ENCODE measurements around the gene OR5AN1. TPM values are rescaled to one million over a fixed set of nuclear protein-coding genes. Genes with fewer than 3 reads are reported as not detected.
"Not testable (repeated sequence)": the region's sequence is repeated elsewhere in the genome, so short reads cannot be mapped to it uniquely, and the experiment has no call there.

The OR5AN1 gene, protein sequence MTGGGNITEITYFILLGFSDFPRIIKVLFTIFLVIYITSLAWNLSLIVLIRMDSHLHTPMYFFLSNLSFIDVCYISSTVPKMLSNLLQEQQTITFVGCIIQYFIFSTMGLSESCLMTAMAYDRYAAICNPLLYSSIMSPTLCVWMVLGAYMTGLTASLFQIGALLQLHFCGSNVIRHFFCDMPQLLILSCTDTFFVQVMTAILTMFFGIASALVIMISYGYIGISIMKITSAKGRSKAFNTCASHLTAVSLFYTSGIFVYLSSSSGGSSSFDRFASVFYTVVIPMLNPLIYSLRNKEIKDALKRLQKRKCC
- total RNA-seq (not detected), polyA plus RNA-seq (not detected)
- long read RNA-seq, donor 1: 0 reads
- long read RNA-seq, donor 2: 0 reads
- long read RNA-seq, donor 3: 0 reads

DNA sequence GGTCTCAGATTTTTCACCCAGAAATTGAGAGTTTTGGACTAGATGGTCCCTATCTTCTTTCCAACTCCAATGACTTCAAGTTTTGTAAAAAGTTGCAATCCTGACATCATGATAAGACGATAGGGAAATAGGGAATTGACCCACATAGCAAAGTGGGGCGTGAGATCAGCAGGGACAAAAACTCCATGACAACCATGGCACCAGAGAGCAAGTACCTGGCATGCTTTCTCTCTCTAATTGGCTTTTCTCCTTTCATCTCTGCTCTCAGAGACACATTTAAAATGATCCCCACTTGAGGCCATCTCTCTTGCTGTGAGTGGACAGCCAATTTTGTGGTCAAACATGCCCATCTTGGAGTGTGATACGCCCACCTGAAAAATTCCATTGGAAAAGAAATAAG, at the start of gene OR5AN1:
Gene OR5AN1 (plus strand): TSS at position 301 of the 400 bp plus-strand sequence. CDS start 5,564 bp downstream, outside the sequence.
- Histone ChIP-seq H3K27me3 (no peaks in the 10 kb centered on the region), H3K27ac (no peak within 1 kb of the TSS), H3K9me3 (no peaks in the 10 kb centered on the region), H3K36me3 (no peaks in the 10 kb centered on the region), H3K4me3 (no peak within 1 kb of the TSS), H3K4me1 (ENCODE audit: insufficient read depth) (no peaks in the 10 kb centered on the region)
- TF ChIP-seq EP300 (IDR thresholded peaks at IDR 0.05): no peak
- no peak for TF ChIP-seq POLR2A (IDR thresholded peaks at IDR 0.05)
- no peak for TF ChIP-seq CTCF (IDR thresholded peaks at IDR 0.05)
- WGBS, 3 donors: 68 to 79% (median 76%) methylated on average over 3 of the region's 3 CpGs
- no peak for DNase-seq
- intact Hi-C loops (cut with DNase I): no loop called here

DNA sequence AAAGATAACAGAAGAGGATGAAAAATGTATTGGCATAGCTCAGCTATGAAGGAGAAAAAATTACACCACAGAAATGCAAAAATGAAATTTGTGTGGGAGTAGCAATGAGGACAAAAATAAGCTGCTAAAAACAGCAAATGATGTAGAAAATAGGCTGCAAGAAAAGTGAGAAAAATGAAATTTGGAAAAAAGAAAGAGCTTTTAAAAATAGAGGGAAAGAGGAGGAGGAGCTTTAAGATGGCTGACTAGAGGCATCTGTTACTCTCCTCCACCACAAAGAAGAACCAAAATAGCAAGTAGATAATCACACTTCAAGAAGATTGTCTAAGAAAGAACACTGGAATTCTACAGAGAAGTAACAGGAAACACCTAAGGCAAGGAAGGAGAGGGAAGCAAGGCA, 23.7 kb upstream of the OR5AN1 start:
- Histone ChIP-seq H3K4me3 (no peak overlapping the region), H3K27ac (no peak overlapping the region), H3K36me3 (no peaks in the 10 kb centered on the region), H3K9me3 (no peaks in the 10 kb centered on the region), H3K4me1 (ENCODE audit: insufficient read depth) (no peaks in the 10 kb centered on the region), H3K27me3 (no peaks in the 10 kb centered on the region)
- intact Hi-C loops (cut with DNase I): no loop called here
- DNase-seq: no peak
- TF ChIP-seq CTCF (IDR thresholded peaks at IDR 0.05): no peak
- TF ChIP-seq EP300 (IDR thresholded peaks at IDR 0.05): no peak
- TF ChIP-seq POLR2A (IDR thresholded peaks at IDR 0.05): no peak

DNA sequence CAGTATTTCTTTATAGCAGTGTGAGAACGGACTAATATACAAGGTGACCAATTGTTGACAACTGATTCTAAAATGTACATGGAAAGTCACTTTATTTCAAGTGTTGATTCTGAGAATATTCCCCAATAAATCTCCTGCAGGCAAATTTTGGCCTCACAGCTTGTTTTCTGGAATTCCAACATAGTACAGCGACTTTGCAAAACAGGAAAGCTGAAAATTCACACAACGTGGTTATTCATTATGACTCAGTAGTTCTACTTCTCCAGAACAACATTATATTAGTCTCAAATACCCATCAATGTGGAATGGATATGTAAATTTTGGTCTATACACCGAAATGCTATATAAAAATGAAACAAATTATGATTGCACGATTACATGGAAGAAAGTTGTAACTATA, 22.5 kb upstream of the OR5AN1 start:
- Histone ChIP-seq H3K4me3 (no peak overlapping the region), H3K36me3 (no peaks in the 10 kb centered on the region), H3K27me3 (no peaks in the 10 kb centered on the region), H3K9me3 (no peaks in the 10 kb centered on the region), H3K27ac (no peak overlapping the region), H3K4me1 (ENCODE audit: insufficient read depth) (no peaks in the 10 kb centered on the region)
- intact Hi-C loops (cut with DNase I): no loop called here
- no peak for TF ChIP-seq EP300 (IDR thresholded peaks at IDR 0.05)
- TF ChIP-seq CTCF (IDR thresholded peaks at IDR 0.05): no peak
- no peak for TF ChIP-seq POLR2A (IDR thresholded peaks at IDR 0.05)
- 62 to 66% (median 65%) methylated on average over 5 of the region's 5 CpGs for WGBS, 3 donors
- DNase-seq: no peak

GRCh38 chr11:59336931-59337330, 21.8 kb upstream of the OR5AN1 start:
- H3K4me1 ChIP-seq (ENCODE audit: insufficient read depth): no peaks in the 10 kb centered on the region
- H3K4me3 ChIP-seq: no peak overlapping the region
- no peak for DNase-seq
- H3K27me3 ChIP-seq: no peaks in the 10 kb centered on the region
- no peaks in the 10 kb centered on the region for H3K36me3 ChIP-seq
- intact Hi-C loops (cut with DNase I): no loop called here
- no peaks in the 10 kb centered on the region for H3K9me3 ChIP-seq
- no peak overlapping the region for H3K27ac ChIP-seq
- TF ChIP-seq POLR2A (IDR thresholded peaks at IDR 0.05): no peak
- TF ChIP-seq EP300 (IDR thresholded peaks at IDR 0.05): no peak
- TF ChIP-seq CTCF (IDR thresholded peaks at IDR 0.05): no peak

DNA sequence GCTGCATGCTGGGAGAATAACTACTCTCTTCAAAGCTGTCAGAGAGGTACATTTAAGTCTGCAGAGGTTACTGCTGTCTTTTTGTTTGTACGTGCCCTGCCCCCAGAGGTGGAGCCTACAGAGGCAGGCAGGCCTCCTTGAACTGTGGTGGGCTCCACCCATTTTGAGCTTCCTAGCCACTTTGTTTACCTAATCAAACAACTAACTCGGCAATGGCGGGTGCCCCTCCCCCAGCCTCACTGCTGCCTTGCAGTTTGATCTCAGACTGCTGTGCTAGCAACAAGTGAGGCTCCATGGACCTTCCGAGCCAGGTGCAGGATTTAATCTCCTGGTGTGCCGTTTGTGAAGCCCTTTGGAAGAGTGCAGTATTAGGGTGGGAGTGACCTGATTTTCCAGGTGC, 9.0 kb upstream of the OR5AN1 start:
- H3K27ac ChIP-seq; H3K4me1 ChIP-seq (ENCODE audit: insufficient read depth); H3K9me3 ChIP-seq; H3K27me3 ChIP-seq; H3K36me3 ChIP-seq; DNase-seq; H3K4me3 ChIP-seq; intact Hi-C loops (cut with DNase I): not testable (repeated sequence)
- WGBS, 3 donors: 71 to 78% (median 73%) methylated on average over 5 of the region's 5 CpGs

All from ovary (tissue), 10 donors.